HepG2 (cell line): ENCODE results near the gene CDC37L1. TPM values are rescaled to one million over a fixed set of nuclear protein-coding genes. Genes with fewer than 3 reads are reported as not detected.
A peak's percentile ranks its signal among the peaks of the same experiment; 100 is the strongest.

ENCODE experiments used
- BCL6 ChIP-seq: IDR thresholded peaks from 2 replicates; pipeline ENCODE4 v1.6.1; 2016; ENCODE audit warnings: missing genetic modification reagents, missing compliant biosample characterization
- BHLHE40 ChIP-seq: IDR thresholded peaks from 2 replicates; pipeline ENCODE4 v1.6.1; 2011; ENCODE audit warnings: low read length, improper control_type of control experiment
- CBFB ChIP-seq: sonication (generic); formaldehyde crosslinking; IDR thresholded peaks from 2 replicates; pipeline ENCODE4 v1.4.0; 2020; ENCODE audit warnings: missing genetic modification reagents
- HCFC1 ChIP-seq: fragments of 150-350 bp; IDR thresholded peaks from 2 replicates; pipeline ENCODE4 v1.6.1; 2014; ENCODE audit warnings: low read depth, low read length
- MAX ChIP-seq: IDR thresholded peaks from 2 replicates; pipeline ENCODE4 v1.6.1; 2012; ENCODE audit warnings: inconsistent platforms
- NONO ChIP-seq, 2 experiments: fragments of 450-650 bp in 1 of 2; sonication (generic) in 1 of 2; formaldehyde crosslinking in 1 of 2; IDR thresholded peaks in 1 of 2; conservative IDR thresholded peaks in 1 of 2; 2 replicates each; pipeline versions ENCODE4 v1.6.1 to v1.8.0; 2017 to 2022; ENCODE audit warnings: mild to moderate bottlenecking in 1 of 2, missing genetic modification reagents in 1 of 2, moderate library complexity in 1 of 2
- PAF1 ChIP-seq: IDR thresholded peaks from 2 replicates; pipeline ENCODE4 v1.6.1; 2016; ENCODE audit warnings: missing genetic modification reagents, missing compliant biosample characterization
- POLR2A ChIP-seq, 2 experiments: IDR thresholded peaks; 2 replicates each; pipeline ENCODE4 v1.6.1; 2011; ENCODE audit warnings: low read depth in 2 of 2, low read length in 2 of 2, mild to moderate bottlenecking in 1 of 2, moderate library complexity in 1 of 2; ENCODE audit not compliant: insufficient read depth in 1 of 2
- SRF ChIP-seq: IDR thresholded peaks from 2 replicates; pipeline ENCODE4 v1.6.1; 2011; ENCODE audit warnings: mild to moderate bottlenecking, low read depth, low read length, moderate library complexity
- TBX3 ChIP-seq: fragments of 450-650 bp; IDR thresholded peaks from 2 replicates; pipeline ENCODE4 v1.6.1; 2017; ENCODE audit warnings: antibody characterized with exemption, mild to moderate bottlenecking, inconsistent platforms, borderline replicate concordance
- ZHX2 ChIP-seq, 2 experiments: sonication (generic) in 1 of 2; formaldehyde crosslinking in 1 of 2; IDR thresholded peaks; 2 replicates each; pipeline versions ENCODE4 v1.6.1 to v1.9.0; 2014 to 2022; ENCODE audit warnings: antibody characterized with exemption in 1 of 2, borderline replicate concordance in 1 of 2, inconsistent platforms in 1 of 2, low read depth in 1 of 2, missing genetic modification reagents in 1 of 2
- ZNF224 ChIP-seq: sonication (generic); formaldehyde crosslinking; IDR thresholded peaks from 2 replicates; pipeline ENCODE4 v1.5.0; 2020; ENCODE audit warnings: mild to moderate bottlenecking, missing genetic modification reagents
- ZNF382 ChIP-seq: sonication (generic); formaldehyde crosslinking; IDR thresholded peaks from 2 replicates; pipeline ENCODE4 v1.5.0; 2020; ENCODE audit warnings: missing genetic modification reagents, mild to moderate bottlenecking, borderline replicate concordance
- ZNF567 ChIP-seq: sonication (generic); formaldehyde crosslinking; IDR thresholded peaks from 2 replicates; pipeline ENCODE4 v1.8.1; 2023; ENCODE audit warnings: mild to moderate bottlenecking, missing genetic modification reagents, borderline replicate concordance
- polyA plus RNA-seq, 8 experiments: library from polyadenylated mRNA; depleted of rRNA in 3 of 8; stranded (reverse) in 7 of 8; unstranded in 1 of 8; fragments of >200 nt; fragmentation: Illumina TruSeq in 4 of 8; extraction: Trizol in 4 of 8; gene quantifications; 2 replicates each; pipeline versions ENCODE4 v1.2.1 to v1.2.3, GENCODE V29; 2011 to 2016; ENCODE audit warnings: low read depth in 4 of 8, missing spikeins in 1 of 8, mixed read lengths in 1 of 8; ENCODE audit not compliant: insufficient read depth in 1 of 8
- total RNA-seq, 5 experiments: library from RNA; depleted of rRNA; stranded (reverse); fragments of >200 nt; fragmentation: Illumina TruSeq; extraction: Trizol; gene quantifications; 2 replicates each; pipeline ENCODE4 v1.2.3, GENCODE V29; 2016; ENCODE audit warnings: low read depth in 1 of 5
- TF ChIP-seq, protein P1 (sequence below): IDR thresholded peaks from 2 replicates; pipeline ENCODE4 v1.6.1; 2016
- TF ChIP-seq, protein P2 (sequence below): sonication (generic); formaldehyde crosslinking; IDR thresholded peaks from 2 replicates; pipeline ENCODE4 v1.4.0; 2020; ENCODE audit warnings: missing genetic modification reagents
- TF ChIP-seq, protein P3 (sequence below): sonication (generic); formaldehyde crosslinking; IDR thresholded peaks from 2 replicates; pipeline ENCODE4 v1.8.0; 2022; ENCODE audit warnings: missing genetic modification reagents, mild to moderate bottlenecking, inconsistent platforms, borderline replicate concordance

CDC37L1 gene
- total and polyA plus RNA-seq, 2 of the 13 experiments (the other 11 are each of a cell fraction or from before 2014, with no cell fraction given), result 5.5 to 17.0 TPM

- TF ChIP-seq MAX (peak; percentile 53; the same call in 1 of the 2 replicates), HCFC1 (no peak; the same call in 1 of the 2 replicates), POLR2A (IDR thresholded peaks at IDR 0.05; ENCODE audit: insufficient read depth in 1 of 2, low read depth in 2 of 2, low read length in 2 of 2) (peak; percentile 73 to 76), BHLHE40 (peak; percentile 48), PAF1 (CRISPR knock-in tag) (no peak), SRF (0 out of 2 replicates have a peak, but pooled peaks have one; percentile 13), TBX3 (no peak), BCL6 (CRISPR knock-in tag) (no peak; the same call in 1 of the 2 replicates), NONO (IDR thresholded peaks at IDR 0.05) (no peak), NONO (CRISPR knock-in tag; conservative IDR thresholded peaks at IDR 0.05) (peak; percentile 84), ZNF382 (CRISPR knock-in tag) (no peak), ZNF567 (CRISPR knock-in tag) (0 out of 2 replicates have a peak, but pooled peaks have one; percentile 49), ZNF224 (CRISPR knock-in tag) (no peak), ZHX2 (IDR thresholded peaks at IDR 0.05; ENCODE audit: low read depth) (peak; percentile 65; the same call in 1 of the 2 replicates), ZHX2 (CRISPR knock-in tag; IDR thresholded peaks at IDR 0.05; ENCODE audit: borderline replicate concordance) (peak; percentile 57; the same call in 1 of the 2 replicates), CBFB (CRISPR knock-in tag) (peak; percentile 59; the same call in 1 of the 2 replicates)
- TF ChIP-seq, protein P1, sequence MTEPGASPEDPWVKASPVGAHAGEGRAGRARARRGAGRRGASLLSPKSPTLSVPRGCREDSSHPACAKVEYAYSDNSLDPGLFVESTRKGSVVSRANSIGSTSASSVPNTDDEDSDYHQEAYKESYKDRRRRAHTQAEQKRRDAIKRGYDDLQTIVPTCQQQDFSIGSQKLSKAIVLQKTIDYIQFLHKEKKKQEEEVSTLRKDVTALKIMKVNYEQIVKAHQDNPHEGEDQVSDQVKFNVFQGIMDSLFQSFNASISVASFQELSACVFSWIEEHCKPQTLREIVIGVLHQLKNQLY, result no peak; the same call in 1 of the 2 replicates
- TF ChIP-seq, protein P2, sequence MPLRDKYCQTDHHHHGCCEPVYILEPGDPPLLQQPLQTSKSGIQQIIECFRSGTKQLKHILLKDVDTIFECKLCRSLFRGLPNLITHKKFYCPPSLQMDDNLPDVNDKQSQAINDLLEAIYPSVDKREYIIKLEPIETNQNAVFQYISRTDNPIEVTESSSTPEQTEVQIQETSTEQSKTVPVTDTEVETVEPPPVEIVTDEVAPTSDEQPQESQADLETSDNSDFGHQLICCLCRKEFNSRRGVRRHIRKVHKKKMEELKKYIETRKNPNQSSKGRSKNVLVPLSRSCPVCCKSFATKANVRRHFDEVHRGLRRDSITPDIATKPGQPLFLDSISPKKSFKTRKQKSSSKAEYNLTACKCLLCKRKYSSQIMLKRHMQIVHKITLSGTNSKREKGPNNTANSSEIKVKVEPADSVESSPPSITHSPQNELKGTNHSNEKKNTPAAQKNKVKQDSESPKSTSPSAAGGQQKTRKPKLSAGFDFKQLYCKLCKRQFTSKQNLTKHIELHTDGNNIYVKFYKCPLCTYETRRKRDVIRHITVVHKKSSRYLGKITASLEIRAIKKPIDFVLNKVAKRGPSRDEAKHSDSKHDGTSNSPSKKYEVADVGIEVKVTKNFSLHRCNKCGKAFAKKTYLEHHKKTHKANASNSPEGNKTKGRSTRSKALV (CRISPR knock-in tag), result peak; percentile 23; the same call in 1 of the 2 replicates
- TF ChIP-seq, protein P3, sequence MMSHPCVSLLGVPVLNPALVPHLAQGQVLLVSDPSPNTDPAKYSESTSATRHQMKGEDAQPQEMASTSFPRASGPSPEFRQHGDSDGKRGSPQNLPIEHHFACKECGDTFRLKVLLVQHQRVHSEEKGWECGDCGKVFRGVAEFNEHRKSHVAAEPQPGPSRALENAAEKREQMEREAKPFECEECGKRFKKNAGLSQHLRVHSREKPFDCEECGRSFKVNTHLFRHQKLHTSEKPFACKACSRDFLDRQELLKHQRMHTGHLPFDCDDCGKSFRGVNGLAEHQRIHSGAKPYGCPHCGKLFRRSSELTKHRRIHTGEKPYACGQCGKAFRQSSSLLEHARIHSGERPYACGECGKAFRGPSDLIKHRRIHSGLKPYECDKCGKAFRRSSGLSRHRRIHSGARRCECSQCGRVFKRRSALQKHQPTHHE (CRISPR knock-in tag), result no peak
These were observed 17.0 kb upstream of the CDC37L1 start, which contains the start of gene PLPP6 (continued) for GRCh38 chr9:4662108-4662988.
